ENCODE measurements around the gene PSMD7.

The PSMD7 gene

GRCh38 chr16:74305281-74305680, 8.7 kb downstream of the PSMD7 start:
- Histone ChIP-seq H3K23ac (ENCODE audit: low read length) (no peak overlapping the region), H2BK5ac (ENCODE audit: low read depth, low read length, poor library complexity) (no peak overlapping the region), H3K14ac (ENCODE audit: low read length) (no peak overlapping the region), H3K4ac (ENCODE audit: low read depth, low read length) (no peak overlapping the region), H2AFZ (ENCODE audit: insufficient read depth, low read length, poor library complexity) (no peak overlapping the region), H3K9me3 (ENCODE audit: insufficient read depth, low read depth, low read length) (no peaks in the 10 kb centered on the region), H3K9ac (ENCODE audit: low read length) (no peak overlapping the region), H4K8ac (ENCODE audit: low read depth, low read length) (no peak overlapping the region), H4K91ac (ENCODE audit: low read depth, low read length) (no peak overlapping the region), H2BK120ac (ENCODE audit: insufficient read depth, low read length, poor library complexity) (no peak overlapping the region), H2BK12ac (ENCODE audit: low read length) (no peak overlapping the region), H3K4me2 (ENCODE audit: low read length) (no peak overlapping the region), H3K4me1 (ENCODE audit: control insufficient read depth in 1 of 2, insufficient read depth in 2 of 2, low read length in 2 of 2) (no peaks in the 10 kb centered on the region), H2AK5ac (ENCODE audit: low read length) (no peak overlapping the region), H4K12ac (ENCODE audit: low read depth, low read length) (no peak overlapping the region), H3K27me3 (ENCODE audit: insufficient read depth, low read length) (no peaks in the 10 kb centered on the region), H3K79me2 (ENCODE audit: control insufficient read depth, insufficient read depth, low read length, poor library complexity) (no peaks in the 10 kb centered on the region), H3K36me3 (ENCODE audit: control insufficient read depth in 1 of 2, insufficient read depth in 2 of 2, low read length in 2 of 2) (peaks cover 20 to 45% of the 10 kb centered on the region in 2 experiments), H3K27ac (ENCODE audit: low read depth, low read length) (no peak overlapping the region), H3K79me1 (ENCODE audit: low read length) (no peaks in the 10 kb centered on the region), H3K18ac (ENCODE audit: low read length) (no peak overlapping the region), H3K4me3 (ENCODE audit: low read depth, low read length) (no peak overlapping the region)
- WGBS (ENCODE audit: extremely low coverage, insufficient coverage, insufficient read length): no CpG with 5 or more reads among the region's 11 CpGs
- DNase-seq: no peak

DNA sequence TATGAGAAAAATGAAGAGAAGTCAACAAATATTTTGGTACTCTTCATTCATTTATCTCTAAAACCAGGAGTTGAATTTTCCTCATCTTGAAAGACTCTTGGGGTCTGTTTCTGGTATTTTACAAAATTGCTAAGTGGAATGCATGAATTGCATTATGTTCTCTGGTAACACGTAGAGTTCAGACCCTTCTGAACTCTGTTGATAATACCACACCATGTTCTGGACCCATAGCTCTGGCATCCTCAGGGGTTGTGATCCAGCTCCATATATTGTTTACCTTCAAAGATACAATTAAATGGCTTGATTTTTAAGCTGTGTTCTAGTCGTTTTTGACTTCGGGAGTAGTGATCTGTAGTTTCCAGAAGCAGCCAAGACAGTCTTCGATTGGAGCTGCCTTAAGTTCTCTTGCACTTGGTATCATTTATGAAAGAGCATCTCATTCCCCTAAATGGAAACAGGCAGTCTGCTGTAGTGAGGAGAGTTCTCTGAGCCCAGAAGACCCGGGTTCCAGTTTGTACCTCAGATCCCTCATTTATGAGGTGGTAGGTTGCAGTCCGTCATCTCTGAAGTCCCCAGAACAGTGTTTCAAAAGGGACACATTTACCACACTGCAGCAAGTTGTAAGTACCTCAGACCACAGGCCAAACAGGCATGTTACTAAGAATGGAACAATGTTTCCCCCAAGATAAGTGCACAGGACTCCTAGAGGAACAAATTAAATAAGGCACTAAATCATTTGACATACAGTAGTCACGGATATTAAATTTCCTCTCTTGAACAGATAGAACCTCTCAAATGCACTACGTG, 9.6 kb downstream of the PSMD7 start:
- peaks cover 20 to 44% of the 10 kb centered on the region in 2 experiments for H3K36me3 ChIP-seq (ENCODE audit: control insufficient read depth in 1 of 2, insufficient read depth in 2 of 2, low read length in 2 of 2)
- no peak overlapping the region for H2BK12ac ChIP-seq (ENCODE audit: low read length)
- no peak overlapping the region for H3K4me3 ChIP-seq (ENCODE audit: low read depth, low read length)
- H4K8ac ChIP-seq (ENCODE audit: low read depth, low read length): no peak overlapping the region
- H3K18ac ChIP-seq (ENCODE audit: low read length): no peak overlapping the region
- H3K9me3 ChIP-seq (ENCODE audit: insufficient read depth, low read depth, low read length): no peaks in the 10 kb centered on the region
- H3K4ac ChIP-seq (ENCODE audit: low read depth, low read length): no peak overlapping the region
- H2BK120ac ChIP-seq (ENCODE audit: insufficient read depth, low read length, poor library complexity): no peak overlapping the region
- no peak overlapping the region for H3K27ac ChIP-seq (ENCODE audit: low read depth, low read length)
- H2AFZ ChIP-seq (ENCODE audit: insufficient read depth, low read length, poor library complexity): no peak overlapping the region
- DNase-seq: no peak
- WGBS (ENCODE audit: extremely low coverage, insufficient coverage, insufficient read length): no CpG with 5 or more reads among the region's 8 CpGs
- no peak overlapping the region for H3K9ac ChIP-seq (ENCODE audit: low read length)
- H4K91ac ChIP-seq (ENCODE audit: low read depth, low read length): no peak overlapping the region
- no peak overlapping the region for H2AK5ac ChIP-seq (ENCODE audit: low read length)
- no peaks in the 10 kb centered on the region for H3K4me1 ChIP-seq (ENCODE audit: control insufficient read depth in 1 of 2, insufficient read depth in 2 of 2, low read length in 2 of 2)
- H3K79me2 ChIP-seq (ENCODE audit: control insufficient read depth, insufficient read depth, low read length, poor library complexity): no peaks in the 10 kb centered on the region
- H3K79me1 ChIP-seq (ENCODE audit: low read length): no peaks in the 10 kb centered on the region
- H3K27me3 ChIP-seq (ENCODE audit: insufficient read depth, low read length): no peaks in the 10 kb centered on the region
- no peak overlapping the region for H2BK5ac ChIP-seq (ENCODE audit: low read depth, low read length, poor library complexity)
- H4K12ac ChIP-seq (ENCODE audit: low read depth, low read length): no peak overlapping the region
- H3K23ac ChIP-seq (ENCODE audit: low read length): no peak overlapping the region
- no peak overlapping the region for H3K4me2 ChIP-seq (ENCODE audit: low read length)
- no peak overlapping the region for H3K14ac ChIP-seq (ENCODE audit: low read length)

DNA sequence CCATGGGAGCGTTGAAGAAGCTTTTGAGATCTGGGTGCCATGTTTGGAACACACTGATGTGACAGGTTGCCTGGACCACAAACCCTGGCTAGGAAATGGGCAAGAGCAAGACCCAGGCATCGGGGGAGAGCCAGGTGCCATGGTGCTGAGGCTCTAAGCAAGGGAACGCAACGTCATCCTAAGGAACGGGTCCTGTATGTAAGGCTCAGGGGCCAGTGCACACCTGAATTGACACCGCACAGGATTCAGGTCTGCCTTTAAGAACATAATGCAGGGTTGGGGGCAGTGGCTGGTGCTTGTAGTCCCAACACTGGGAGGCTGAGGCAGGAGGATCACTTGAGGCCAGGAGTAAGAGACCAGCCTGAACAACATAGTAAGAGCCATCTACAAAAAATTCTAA, 10.8 kb downstream of the PSMD7 start:
- peaks cover 18 to 38% of the 10 kb centered on the region in 2 experiments for H3K36me3 ChIP-seq (ENCODE audit: control insufficient read depth in 1 of 2, insufficient read depth in 2 of 2, low read length in 2 of 2)
- H4K8ac ChIP-seq (ENCODE audit: low read depth, low read length): no peak overlapping the region
- no peak overlapping the region for H3K18ac ChIP-seq (ENCODE audit: low read length)
- H3K4me3 ChIP-seq (ENCODE audit: low read depth, low read length): no peak overlapping the region
- H3K9me3 ChIP-seq (ENCODE audit: insufficient read depth, low read depth, low read length): no peaks in the 10 kb centered on the region
- no peak overlapping the region for H3K23ac ChIP-seq (ENCODE audit: low read length)
- H3K4me1 ChIP-seq (ENCODE audit: control insufficient read depth in 1 of 2, insufficient read depth in 2 of 2, low read length in 2 of 2): no peaks in the 10 kb centered on the region
- H3K79me1 ChIP-seq (ENCODE audit: low read length): no peaks in the 10 kb centered on the region
- no CpG with 5 or more reads among the region's 6 CpGs for WGBS (ENCODE audit: extremely low coverage, insufficient coverage, insufficient read length)
- no peak overlapping the region for H2BK12ac ChIP-seq (ENCODE audit: low read length)
- H3K4me2 ChIP-seq (ENCODE audit: low read length): no peak overlapping the region
- no peak overlapping the region for H4K91ac ChIP-seq (ENCODE audit: low read depth, low read length)
- no peak overlapping the region for H2AFZ ChIP-seq (ENCODE audit: insufficient read depth, low read length, poor library complexity)
- H3K27me3 ChIP-seq (ENCODE audit: insufficient read depth, low read length): no peaks in the 10 kb centered on the region
- H2BK5ac ChIP-seq (ENCODE audit: low read depth, low read length, poor library complexity): no peak overlapping the region
- no peak overlapping the region for H2AK5ac ChIP-seq (ENCODE audit: low read length)
- no peak overlapping the region for H3K9ac ChIP-seq (ENCODE audit: low read length)
- H3K14ac ChIP-seq (ENCODE audit: low read length): no peak overlapping the region
- H2BK120ac ChIP-seq (ENCODE audit: insufficient read depth, low read length, poor library complexity): no peak overlapping the region
- no peak for DNase-seq
- H3K79me2 ChIP-seq (ENCODE audit: control insufficient read depth, insufficient read depth, low read length, poor library complexity): no peaks in the 10 kb centered on the region
- H3K27ac ChIP-seq (ENCODE audit: low read depth, low read length): no peak overlapping the region
- no peak overlapping the region for H3K4ac ChIP-seq (ENCODE audit: low read depth, low read length)
- no peak overlapping the region for H4K12ac ChIP-seq (ENCODE audit: low read depth, low read length)

DNA sequence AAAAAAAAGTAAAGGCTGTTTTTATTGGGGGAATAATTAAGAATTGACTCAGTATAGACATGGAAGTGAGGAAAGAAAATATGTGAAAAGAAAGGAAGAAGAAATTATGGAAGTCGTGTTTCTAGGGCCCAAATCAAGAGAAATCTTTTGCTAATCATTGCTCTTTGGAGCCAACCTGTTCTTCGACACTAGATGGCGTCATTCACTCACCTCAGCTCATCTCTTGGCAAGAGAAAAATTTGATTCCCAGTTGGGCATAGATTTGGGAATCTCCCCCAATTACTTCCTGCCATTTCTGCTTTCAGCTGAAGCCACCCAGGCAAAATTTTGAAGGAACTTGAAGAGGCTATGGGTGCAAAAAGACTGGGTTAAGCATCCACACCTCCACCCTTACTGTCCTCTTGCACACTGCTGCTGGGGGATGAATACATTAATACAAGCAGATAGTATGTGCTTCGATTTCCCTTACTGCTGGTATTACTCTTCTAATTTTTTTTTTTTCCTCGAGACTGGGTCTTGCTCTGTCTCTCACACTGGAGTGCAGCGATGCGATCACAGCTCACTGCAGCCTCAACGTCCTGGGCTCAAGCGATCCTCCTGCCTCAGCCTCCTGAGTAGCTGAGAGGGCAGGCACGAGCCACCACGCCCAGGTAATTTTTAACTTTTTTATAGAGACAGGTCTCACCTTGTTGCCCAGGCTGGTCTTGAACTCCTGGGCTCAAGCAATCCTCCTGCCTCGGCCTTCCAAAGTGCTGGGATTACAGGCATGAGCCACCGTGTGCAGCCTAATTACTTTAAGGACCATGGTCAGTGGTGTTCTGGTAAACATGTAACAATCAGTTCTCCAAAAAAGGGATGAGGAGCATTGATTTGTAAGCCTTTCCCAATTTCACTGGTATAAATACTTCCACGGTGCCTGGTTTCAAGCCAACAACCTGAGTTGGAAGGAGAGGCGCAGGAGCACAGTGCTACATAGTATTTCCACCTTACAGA, 13.5 kb downstream of the PSMD7 start:
- Histone ChIP-seq H3K79me1 (ENCODE audit: low read length) (no peaks in the 10 kb centered on the region), H3K9me3 (ENCODE audit: insufficient read depth, low read depth, low read length) (no peaks in the 10 kb centered on the region), H3K4me1 (ENCODE audit: control insufficient read depth in 1 of 2, insufficient read depth in 2 of 2, low read length in 2 of 2) (no peaks in the 10 kb centered on the region), H3K79me2 (ENCODE audit: control insufficient read depth, insufficient read depth, low read length, poor library complexity) (no peaks in the 10 kb centered on the region), H3K36me3 (ENCODE audit: control insufficient read depth in 1 of 2, insufficient read depth in 2 of 2, low read length in 2 of 2) (peaks cover 6 to 16% of the 10 kb centered on the region in 2 experiments), H3K27ac (ENCODE audit: low read depth, low read length) (no peak overlapping the region), H3K4ac (ENCODE audit: low read depth, low read length) (no peak overlapping the region), H3K4me3 (ENCODE audit: low read depth, low read length) (no peak overlapping the region), H2BK5ac (ENCODE audit: low read depth, low read length, poor library complexity) (no peak overlapping the region), H3K4me2 (ENCODE audit: low read length) (no peak overlapping the region), H4K12ac (ENCODE audit: low read depth, low read length) (no peak overlapping the region), H3K27me3 (ENCODE audit: insufficient read depth, low read length) (no peaks in the 10 kb centered on the region), H3K18ac (ENCODE audit: low read length) (no peak overlapping the region), H3K23ac (ENCODE audit: low read length) (no peak overlapping the region), H4K91ac (ENCODE audit: low read depth, low read length) (no peak overlapping the region), H3K14ac (ENCODE audit: low read length) (no peak overlapping the region), H4K8ac (ENCODE audit: low read depth, low read length) (no peak overlapping the region), H3K9ac (ENCODE audit: low read length) (no peak overlapping the region), H2AFZ (ENCODE audit: insufficient read depth, low read length, poor library complexity) (no peak overlapping the region), H2BK120ac (ENCODE audit: insufficient read depth, low read length, poor library complexity) (no peak overlapping the region), H2AK5ac (ENCODE audit: low read length) (no peak overlapping the region), H2BK12ac (ENCODE audit: low read length) (no peak overlapping the region)
- DNase-seq: peak; percentile 10 to 65
- no CpG with 5 or more reads among the region's 15 CpGs for WGBS (ENCODE audit: extremely low coverage, insufficient coverage, insufficient read length)
